Mononuclear cell (primary cell): ENCODE data around the gene SART3. TPM values are rescaled to one million over a fixed set of nuclear protein-coding genes. Genes with fewer than 3 reads are reported as not detected.

Source experiments
- H3K27me3 ChIP-seq: 2 replicates; pipeline ENCODE4 v1.6.0; 2011; ENCODE audit warnings: low read length, control low read depth; ENCODE audit not compliant: insufficient read depth
- H3K4me1 ChIP-seq: 2 replicates; pipeline ENCODE4 v1.5.1; 2011; ENCODE audit warnings: mild to moderate bottlenecking, low read length, control low read depth; ENCODE audit not compliant: insufficient read depth
- H3K4me3 ChIP-seq: 2 replicates; pipeline ENCODE4 v1.5.1; 2011; ENCODE audit warnings: mild to moderate bottlenecking, low read length, moderate library complexity
- H3K9me3 ChIP-seq: 2 replicates; pipeline ENCODE4 v1.5.1; 2011; ENCODE audit warnings: low read depth, mild to moderate bottlenecking, control low read depth, low read length
- total RNA-seq: library from RNA; depleted of rRNA; stranded (reverse); fragments of >200 nt; gene quantifications from one replicate; pipeline ENCODE4 v1.2.3, GENCODE V29; 2012

The SART3 gene
- total RNA-seq, 1 donor, result 102 TPM

GRCh38 chr12:108589028-108589839 is 28.3 kb upstream of the SART3 start:
- no peak overlapping the region for H3K4me3 ChIP-seq
- H3K4me1 ChIP-seq, result no peaks in the 10 kb centered on the region
- H3K9me3 ChIP-seq, result no peaks in the 10 kb centered on the region
- no peaks in the 10 kb centered on the region for H3K27me3 ChIP-seq

- H3K27me3 ChIP-seq, result no peaks in the 10 kb centered on the region
- H3K9me3 ChIP-seq, result no peaks in the 10 kb centered on the region
- H3K4me3 ChIP-seq, result no peak overlapping the region
- no peaks in the 10 kb centered on the region for H3K4me1 ChIP-seq
Observed at GRCh38 chr12:108587826-108588225, 26.9 kb upstream of the SART3 start.

- H3K4me3 ChIP-seq, result no peak overlapping the region
- no peaks in the 10 kb centered on the region for H3K27me3 ChIP-seq
- no peaks in the 10 kb centered on the region for H3K9me3 ChIP-seq
- H3K4me1 ChIP-seq, result no peaks in the 10 kb centered on the region
Observed at GRCh38 chr12:108586306-108586705, 25.3 kb upstream of the SART3 start.

- Histone ChIP-seq H3K4me3 (no peak overlapping the region), H3K4me1 (no peaks in the 10 kb centered on the region), H3K9me3 (no peaks in the 10 kb centered on the region), H3K27me3 (no peaks in the 10 kb centered on the region)
Observed at GRCh38 chr12:108585864-108586263, 24.9 kb upstream of the SART3 start.

GRCh38 chr12:108584456-108585065 is 23.6 kb upstream of the SART3 start:
- Histone ChIP-seq H3K4me3 (no peak overlapping the region), H3K27me3 (no peaks in the 10 kb centered on the region), H3K4me1 (no peaks in the 10 kb centered on the region), H3K9me3 (no peaks in the 10 kb centered on the region)

GRCh38 chr12:108583991-108584390 is 23.0 kb upstream of the SART3 start:
- H3K4me3 ChIP-seq, result no peak overlapping the region
- no peaks in the 10 kb centered on the region for H3K27me3 ChIP-seq
- H3K4me1 ChIP-seq, result no peaks in the 10 kb centered on the region
- no peaks in the 10 kb centered on the region for H3K9me3 ChIP-seq

GRCh38 chr12:108582978-108583770 is 22.2 kb upstream of the SART3 start:
- Histone ChIP-seq H3K27me3 (no peaks in the 10 kb centered on the region), H3K4me3 (no peak overlapping the region), H3K9me3 (no peaks in the 10 kb centered on the region)

GRCh38 chr12:108582509-108582908 is 21.5 kb upstream of the SART3 start:
- Histone ChIP-seq H3K9me3 (no peaks in the 10 kb centered on the region), H3K4me3 (no peak overlapping the region), H3K4me1 (no peaks in the 10 kb centered on the region), H3K27me3 (no peaks in the 10 kb centered on the region)

More at GRCh38 chr12:108582978-108583770, 22.2 kb upstream of the SART3 start:
- H3K4me1 ChIP-seq, result no peaks in the 10 kb centered on the region

- Histone ChIP-seq H3K4me3 (no peak overlapping the region), H3K9me3 (no peaks in the 10 kb centered on the region), H3K27me3 (no peaks in the 10 kb centered on the region), H3K4me1 (no peaks in the 10 kb centered on the region)
Observed at GRCh38 chr12:108581311-108582227, 20.6 kb upstream of the SART3 start.

- Histone ChIP-seq H3K4me3 (no peak overlapping the region), H3K27me3 (no peaks in the 10 kb centered on the region), H3K4me1 (no peaks in the 10 kb centered on the region), H3K9me3 (no peaks in the 10 kb centered on the region)
Observed at GRCh38 chr12:108580531-108580930, 19.6 kb upstream of the SART3 start.

GRCh38 chr12:108578813-108579212 is 17.8 kb upstream of the SART3 start:
- H3K27me3 ChIP-seq, result no peaks in the 10 kb centered on the region
- H3K4me1 ChIP-seq, result no peaks in the 10 kb centered on the region
- no peak overlapping the region for H3K4me3 ChIP-seq

GRCh38 chr12:108578264-108578663 is 17.3 kb upstream of the SART3 start:
- H3K9me3 ChIP-seq, result no peaks in the 10 kb centered on the region

More at GRCh38 chr12:108578813-108579212, 17.8 kb upstream of the SART3 start:
- no peaks in the 10 kb centered on the region for H3K9me3 ChIP-seq

GRCh38 chr12:108577458-108577857 is 16.5 kb upstream of the SART3 start:
- no peaks in the 10 kb centered on the region for H3K9me3 ChIP-seq
- no peaks in the 10 kb centered on the region for H3K4me1 ChIP-seq
- no peak overlapping the region for H3K4me3 ChIP-seq
- no peaks in the 10 kb centered on the region for H3K27me3 ChIP-seq

More at GRCh38 chr12:108578264-108578663, 17.3 kb upstream of the SART3 start:
- Histone ChIP-seq H3K27me3 (no peaks in the 10 kb centered on the region), H3K4me3 (no peak overlapping the region), H3K4me1 (no peaks in the 10 kb centered on the region)

GRCh38 chr12:108576660-108577234 is 15.8 kb upstream of the SART3 start:
- Histone ChIP-seq H3K27me3 (no peaks in the 10 kb centered on the region), H3K9me3 (no peaks in the 10 kb centered on the region), H3K4me1 (no peaks in the 10 kb centered on the region), H3K4me3 (no peak overlapping the region)
